Heart left ventricle (tissue), 16 donors: Measurements from ENCODE around the gene CDK5RAP2. TPM values are rescaled to one million over a fixed set of nuclear protein-coding genes. Genes with fewer than 3 reads are reported as not detected.

ENCODE experiments used
- ATAC-seq, 4 donors: fragments of 200-7000 bp; cut with Tn5 transposase; one replicate each; pipeline ENCODE4 v1.9.1; 2020 to 2022; ENCODE audit warnings: moderate library complexity in 4 of 4, mild to moderate bottlenecking in 3 of 4, moderate number of reproducible peaks in 1 of 4
- DNase-seq, 5 donors: peaks; one replicate each; pipeline ENCODE4 v3.0.0-alpha.2; 2020
- H3K27ac ChIP-seq, 12 donors: fragments of 200-600 bp; sonication (generic) in 4 of 12; one replicate each; pipeline versions ENCODE4 v1.5.0 to v1.8.0; 2016 to 2022; ENCODE audit warnings: mild to moderate bottlenecking in 2 of 12
- H3K27me3 ChIP-seq, 9 donors: fragments of 200-600 bp; sonication (generic) in 2 of 9; one replicate each; pipeline versions ENCODE4 v1.5.1 to v1.8.0; 2016 to 2022; ENCODE audit warnings: mild to moderate bottlenecking in 3 of 9
- H3K36me3 ChIP-seq, 9 donors: fragments of 200-600 bp; sonication (generic) in 2 of 9; one replicate each; pipeline versions ENCODE4 v1.5.0 to v1.8.0; 2018 to 2022; ENCODE audit warnings: mild to moderate bottlenecking in 2 of 9
- H3K4me1 ChIP-seq, 12 donors: fragments of 200-600 bp; sonication (generic) in 4 of 12; one replicate each; pipeline versions ENCODE4 v1.5.0 to v1.8.0; 2016 to 2022; ENCODE audit warnings: mild to moderate bottlenecking in 3 of 12
- H3K4me3 ChIP-seq, 12 donors: fragments of 200-600 bp; sonication (generic) in 4 of 12; one replicate each; pipeline versions ENCODE4 v1.5.0 to v1.8.0; 2017 to 2022; ENCODE audit warnings: mild to moderate bottlenecking in 9 of 12, moderate library complexity in 4 of 12
- H3K9me3 ChIP-seq, 12 donors: fragments of 200-600 bp; sonication (generic) in 4 of 12; one replicate each; pipeline versions ENCODE4 v1.5.0 to v1.8.0; 2016 to 2022; ENCODE audit warnings: mild to moderate bottlenecking in 1 of 12
- POLR2A ChIP-seq, 2 donors: fragments of 450-650 bp; IDR thresholded peaks; one replicate each; pipeline ENCODE4 v1.6.1; 2017; ENCODE audit warnings: antibody characterized with exemption in 2 of 2, mild to moderate bottlenecking in 2 of 2, moderate library complexity in 2 of 2
- WGBS, 4 donors: extraction: QIAGEN DNeasy Blood & Tissue Kit in 2 of 4; methylation state at CpG; one replicate each; pipeline versions ENCODE4 v1.1.5 to v1.1.7; 2013 to 2018; 5-methylcytosine and 5-hydroxymethylcytosine counted together
- intact Hi-C, 10 donors: fragments of 100-400 bp; cut with DNase I; formaldehyde crosslinking; loops; one replicate each; pipeline versions ENCODE4 v1.11.1 to v1.14.2; 2022
- polyA plus RNA-seq, 2 donors: library from polyadenylated mRNA; stranded (reverse); fragments of 200-250 nt; gene quantifications; one replicate each; pipeline ENCODE4 v1.2.3, GENCODE V29; 2013
- total RNA-seq, 9 donors: library from RNA; depleted of rRNA in 2 of 9; stranded (reverse); fragments of >200 nt in 2 of 9; fragmentation: NEBNext Ultra II Directional in 3 of 9; extraction: Animal tissue kit (Norgen Biotek cat#: 25700) in 3 of 9; gene quantifications; one replicate each; pipeline versions ENCODE4 v1.1.0 to v1.2.4, GENCODE V29; 2016 to 2023
- TF ChIP-seq, protein P1 (sequence below), 12 donors: fragments of 200-600 bp; sonication (generic) in 4 of 12; IDR thresholded peaks; one replicate each; pipeline versions ENCODE4 v1.5.0 to v1.8.0; 2018 to 2022; ENCODE audit warnings: antibody characterized with exemption in 12 of 12, mild to moderate bottlenecking in 5 of 12
- donor health status: ischemic (EF 13 %, LVEDD 7.1; RV severe dilation, severe dysfunction).
- donor health status: healthy with polysubstance abuse.
- donor health status: DM: no; HTN: yes; CAD: no.
- donor health status: DM: no; HTN: no; CAD: no.
- donor health status: ischemic (EF 25% LVEDD 6.9; RV normal size, moderate dysfunction).
- donor health status: ischemic (EF 25% LVEDD 5.7; RV mildly dilated, moderate dysfunction).
- donor health status: healthy.
- donor health status: DM: yes; HTN: yes; CAD: no.
- donor health status: ischemic (EF 35%, LVEDD 5.7; RV mildly dilated, moderate dysfunction).
- donor health status: nonischemic (EF 11% LVEDD 7.7; RV severe dilation, severe dysfunction).
- donor health status: DM: yes; HTN: yes; CAD: no.
- donor health status: PGD.
- donor health status: ischemic (EF 29% LVEDD 5.4; RV normal size, mild dysfunction).
- donor health status: nonischemic (EF 23%, LVEDD 6.1; RV moderate dilation, normal function).

Gene CDK5RAP2
- total and polyA plus RNA-seq, 11 donors = 26.1 to 114 (median 53.1) TPM

- H3K9me3 ChIP-seq = peaks cover 0 to 7% (median 0%) of the 10 kb centered on the region in 12 donors
- TF ChIP-seq, protein P1, sequence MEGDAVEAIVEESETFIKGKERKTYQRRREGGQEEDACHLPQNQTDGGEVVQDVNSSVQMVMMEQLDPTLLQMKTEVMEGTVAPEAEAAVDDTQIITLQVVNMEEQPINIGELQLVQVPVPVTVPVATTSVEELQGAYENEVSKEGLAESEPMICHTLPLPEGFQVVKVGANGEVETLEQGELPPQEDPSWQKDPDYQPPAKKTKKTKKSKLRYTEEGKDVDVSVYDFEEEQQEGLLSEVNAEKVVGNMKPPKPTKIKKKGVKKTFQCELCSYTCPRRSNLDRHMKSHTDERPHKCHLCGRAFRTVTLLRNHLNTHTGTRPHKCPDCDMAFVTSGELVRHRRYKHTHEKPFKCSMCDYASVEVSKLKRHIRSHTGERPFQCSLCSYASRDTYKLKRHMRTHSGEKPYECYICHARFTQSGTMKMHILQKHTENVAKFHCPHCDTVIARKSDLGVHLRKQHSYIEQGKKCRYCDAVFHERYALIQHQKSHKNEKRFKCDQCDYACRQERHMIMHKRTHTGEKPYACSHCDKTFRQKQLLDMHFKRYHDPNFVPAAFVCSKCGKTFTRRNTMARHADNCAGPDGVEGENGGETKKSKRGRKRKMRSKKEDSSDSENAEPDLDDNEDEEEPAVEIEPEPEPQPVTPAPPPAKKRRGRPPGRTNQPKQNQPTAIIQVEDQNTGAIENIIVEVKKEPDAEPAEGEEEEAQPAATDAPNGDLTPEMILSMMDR (IDR thresholded peaks at IDR 0.05) = no peak
- TF ChIP-seq POLR2A (IDR thresholded peaks at IDR 0.05) = no peak
- no peak overlapping the region for H3K4me3 ChIP-seq
- ATAC-seq (no peak), DNase-seq (no peak)
- intact Hi-C loops = no loop called here
- no peaks in the 10 kb centered on the region for H3K36me3 ChIP-seq
- peaks cover 0 to 5% (median 0%) of the 10 kb centered on the region in 12 donors for H3K4me1 ChIP-seq
- 41 to 55% (median 46%) methylated on average over 3 of the region's 3 CpGs for WGBS, 4 donors
- H3K27me3 ChIP-seq = no peaks in the 10 kb centered on the region
- H3K27ac ChIP-seq = no peak overlapping the region
These were observed 210.3 kb downstream of the CDK5RAP2 start for GRCh38 chr9:120369608-120370220.

GRCh38 chr9:120368799-120369198 lies 211.2 kb downstream of the CDK5RAP2 start:
- ATAC-seq (no peak), DNase-seq (no peak)
- peaks cover 0 to 7% (median 0%) of the 10 kb centered on the region in 12 donors for H3K9me3 ChIP-seq
- peaks cover 0 to 5% (median 0%) of the 10 kb centered on the region in 12 donors for H3K4me1 ChIP-seq
- H3K27me3 ChIP-seq = no peaks in the 10 kb centered on the region
- H3K4me3 ChIP-seq = no peak overlapping the region
- TF ChIP-seq, protein P1 (IDR thresholded peaks at IDR 0.05) = no peak
- TF ChIP-seq POLR2A (IDR thresholded peaks at IDR 0.05) = no peak
- no peaks in the 10 kb centered on the region for H3K36me3 ChIP-seq
- H3K27ac ChIP-seq = no peak overlapping the region
- WGBS, 4 donors = 90 to 100% (median 97%) methylated on average over 1 of the region's 1 CpG
- intact Hi-C loops = no loop called here

DNA sequence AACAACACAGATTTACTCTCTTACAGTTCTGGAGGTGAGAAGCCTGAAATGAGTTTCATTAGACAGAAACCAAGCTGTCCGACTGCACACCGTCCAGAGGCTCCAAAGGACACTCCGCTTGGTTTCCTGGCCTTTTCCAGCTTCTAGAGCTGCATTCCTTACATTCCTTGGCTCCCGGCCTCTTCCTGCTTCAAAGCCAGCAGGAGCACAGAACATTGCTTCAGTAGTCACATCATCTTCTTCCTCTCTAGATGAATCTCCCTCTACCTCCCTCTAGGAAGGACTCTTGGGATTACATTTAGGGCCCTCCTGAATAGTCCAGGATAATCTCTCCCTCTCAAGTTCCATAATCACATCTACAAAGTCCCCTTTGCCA lies 213.3 kb downstream of the CDK5RAP2 start:
- Histone ChIP-seq H3K4me3 (no peak overlapping the region), H3K27me3 (no peaks in the 10 kb centered on the region), H3K27ac (no peak overlapping the region), H3K9me3 (peaks cover 0 to 7% (median 0%) of the 10 kb centered on the region in 12 donors), H3K4me1 (peaks cover 0 to 5% (median 0%) of the 10 kb centered on the region in 12 donors), H3K36me3 (no peaks in the 10 kb centered on the region)
- intact Hi-C loops = no loop called here
- WGBS, 4 donors = 12 to 23% (median 15%) methylated on average over 4 of the region's 4 CpGs
- no peak for TF ChIP-seq POLR2A (IDR thresholded peaks at IDR 0.05)
- TF ChIP-seq, protein P1 (IDR thresholded peaks at IDR 0.05) = no peak
- ATAC-seq (peak in 1 of 4 donors; percentile 49), DNase-seq (no peak)

DNA sequence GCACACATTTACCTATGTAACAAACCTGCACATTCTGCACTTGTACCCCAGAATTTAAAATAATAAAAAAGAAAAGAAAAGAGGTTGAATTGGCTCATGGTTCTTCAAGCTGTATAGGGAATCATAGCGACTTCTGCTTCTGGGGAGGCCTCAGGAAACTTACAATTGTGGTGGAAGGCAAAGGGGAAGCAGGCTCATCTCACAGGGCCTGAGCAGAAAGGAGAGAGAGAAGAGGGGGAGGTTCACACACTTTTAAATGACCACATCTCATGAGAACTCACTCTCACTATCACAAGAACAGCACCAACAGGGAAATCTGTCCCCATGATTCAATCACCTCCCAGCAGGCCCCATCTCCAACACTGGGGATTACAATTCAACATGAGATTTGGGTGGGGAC lies 214.6 kb downstream of the CDK5RAP2 start:
- Histone ChIP-seq H3K27ac (no peak overlapping the region), H3K36me3 (no peaks in the 10 kb centered on the region), H3K9me3 (peaks cover 0 to 7% (median 0%) of the 10 kb centered on the region in 12 donors), H3K4me3 (no peak overlapping the region), H3K27me3 (no peaks in the 10 kb centered on the region), H3K4me1 (peaks cover 0 to 5% (median 0%) of the 10 kb centered on the region in 12 donors)
- intact Hi-C loops = no loop called here
- 81 to 87% (median 85%) methylated on average over 1 of the region's 1 CpG for WGBS, 4 donors
- no peak for ATAC-seq
- TF ChIP-seq, protein P1 (IDR thresholded peaks at IDR 0.05) = no peak
- TF ChIP-seq POLR2A (IDR thresholded peaks at IDR 0.05) = no peak
- no peak for DNase-seq
